HepG2 (cell line): ENCODE data around the gene DHX16. TPM values are rescaled to one million over a fixed set of nuclear protein-coding genes. Genes with fewer than 3 reads are reported as not detected.

Source experiments
- AGO2 ChIP-seq: fragments of 200-400 bp; formaldehyde crosslinking; optimal IDR thresholded peaks from 2 replicates; pipeline ENCODE3; 2017; ENCODE audit warnings: mild to moderate bottlenecking, low read depth, low read length, moderate library complexity
- ARNT ChIP-seq: fragments of 450-650 bp; IDR thresholded peaks from 2 replicates; pipeline ENCODE4 v1.6.1; 2017
- FOXJ3 ChIP-seq: sonication (generic); formaldehyde crosslinking; IDR thresholded peaks from 2 replicates; pipeline ENCODE4 v1.4.0; 2020; ENCODE audit warnings: missing genetic modification reagents, mild to moderate bottlenecking, borderline replicate concordance
- GPBP1L1 ChIP-seq: sonication (generic); formaldehyde crosslinking; IDR thresholded peaks from 2 replicates; pipeline ENCODE4 v1.5.0; 2020; ENCODE audit warnings: mild to moderate bottlenecking, missing genetic modification reagents
- KAT7 ChIP-seq: IDR thresholded peaks from 2 replicates; pipeline ENCODE4 v1.6.1; 2018; ENCODE audit warnings: borderline replicate concordance, missing compliant biosample characterization
- MTA1 ChIP-seq: sonication (generic); formaldehyde crosslinking; IDR thresholded peaks from 2 replicates; pipeline ENCODE4 v1.4.0; 2020; ENCODE audit warnings: missing genetic modification reagents, mild to moderate bottlenecking, borderline replicate concordance
- NAIF1 ChIP-seq: sonication (generic); formaldehyde crosslinking; IDR thresholded peaks from 2 replicates; pipeline ENCODE4 v1.5.0; 2020; ENCODE audit warnings: mild to moderate bottlenecking, missing genetic modification reagents, borderline replicate concordance
- SMAD3 ChIP-seq: sonication (generic); formaldehyde crosslinking; IDR thresholded peaks from 2 replicates; pipeline ENCODE4 v1.4.0; 2020; ENCODE audit warnings: missing genetic modification reagents
- TBL1XR1 ChIP-seq: fragments of 150-350 bp; IDR thresholded peaks from 2 replicates; pipeline ENCODE4 v1.6.1; 2014; ENCODE audit warnings: borderline replicate concordance, low read length; ENCODE audit not compliant: partially characterized antibody
- TEAD2 ChIP-seq: sonication (generic); formaldehyde crosslinking; IDR thresholded peaks from 2 replicates; pipeline ENCODE4 v1.9.0; 2021; ENCODE audit warnings: missing genetic modification reagents
- TP53 ChIP-seq: sonication (generic); formaldehyde crosslinking; conservative IDR thresholded peaks from 2 replicates; pipeline ENCODE4 v1.4.0; 2020; ENCODE audit warnings: missing genetic modification reagents
- ZBTB2 ChIP-seq: sonication (generic); formaldehyde crosslinking; IDR thresholded peaks from 2 replicates; pipeline ENCODE4 v1.8.0; 2022; ENCODE audit warnings: low read depth, missing genetic modification reagents
- ZNF510 ChIP-seq: sonication (generic); formaldehyde crosslinking; IDR thresholded peaks from 2 replicates; pipeline ENCODE4 v1.4.0; 2020; ENCODE audit warnings: low read depth, mild to moderate bottlenecking, missing genetic modification reagents
- polyA plus RNA-seq, 8 experiments: library from polyadenylated mRNA; depleted of rRNA in 3 of 8; stranded (reverse) in 7 of 8; unstranded in 1 of 8; fragments of >200 nt; fragmentation: Illumina TruSeq in 4 of 8; extraction: Trizol in 4 of 8; gene quantifications; 2 replicates each; pipeline versions ENCODE4 v1.2.1 to v1.2.3, GENCODE V29; 2011 to 2016; ENCODE audit warnings: low read depth in 4 of 8, missing spikeins in 1 of 8, mixed read lengths in 1 of 8; ENCODE audit not compliant: insufficient read depth in 1 of 8
- total RNA-seq, 5 experiments: library from RNA; depleted of rRNA; stranded (reverse); fragments of >200 nt; fragmentation: Illumina TruSeq; extraction: Trizol; gene quantifications; 2 replicates each; pipeline ENCODE4 v1.2.3, GENCODE V29; 2016; ENCODE audit warnings: low read depth in 1 of 5
- TF ChIP-seq, protein P1 (sequence below): sonication (generic); formaldehyde crosslinking; IDR thresholded peaks from 2 replicates; pipeline ENCODE4 v1.9.0; 2022; ENCODE audit warnings: low read depth, missing genetic modification reagents
- TF ChIP-seq, protein P2 (sequence below): fragments of 450-650 bp; IDR thresholded peaks from 2 replicates; pipeline ENCODE4 v1.6.1; 2017
- TF ChIP-seq, protein P3 (sequence below): sonication (generic); formaldehyde crosslinking; conservative IDR thresholded peaks from 2 replicates; pipeline ENCODE4 v1.8.0; 2022; ENCODE audit warnings: missing genetic modification reagents

The DHX16 gene
- total and polyA plus RNA-seq, 2 of the 13 experiments (the other 11 are each of a cell fraction or from before 2014, with no cell fraction given), result 57.0 to 58.5 TPM

- TF ChIP-seq TEAD2 (CRISPR knock-in tag), result no peak
- peak; percentile 17 for TF ChIP-seq TBL1XR1
- TF ChIP-seq NAIF1 (CRISPR knock-in tag), result no peak
- TF ChIP-seq, protein P1, sequence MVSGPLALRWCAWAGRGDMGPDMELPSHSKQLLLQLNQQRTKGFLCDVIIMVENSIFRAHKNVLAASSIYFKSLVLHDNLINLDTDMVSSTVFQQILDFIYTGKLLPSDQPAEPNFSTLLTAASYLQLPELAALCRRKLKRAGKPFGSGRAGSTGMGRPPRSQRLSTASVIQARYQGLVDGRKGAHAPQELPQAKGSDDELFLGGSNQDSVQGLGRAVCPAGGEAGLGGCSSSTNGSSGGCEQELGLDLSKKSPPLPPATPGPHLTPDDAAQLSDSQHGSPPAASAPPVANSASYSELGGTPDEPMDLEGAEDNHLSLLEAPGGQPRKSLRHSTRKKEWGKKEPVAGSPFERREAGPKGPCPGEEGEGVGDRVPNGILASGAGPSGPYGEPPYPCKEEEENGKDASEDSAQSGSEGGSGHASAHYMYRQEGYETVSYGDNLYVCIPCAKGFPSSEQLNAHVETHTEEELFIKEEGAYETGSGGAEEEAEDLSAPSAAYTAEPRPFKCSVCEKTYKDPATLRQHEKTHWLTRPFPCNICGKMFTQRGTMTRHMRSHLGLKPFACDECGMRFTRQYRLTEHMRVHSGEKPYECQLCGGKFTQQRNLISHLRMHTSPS (CRISPR knock-in tag), result peak; percentile 88
- TF ChIP-seq, protein P2, sequence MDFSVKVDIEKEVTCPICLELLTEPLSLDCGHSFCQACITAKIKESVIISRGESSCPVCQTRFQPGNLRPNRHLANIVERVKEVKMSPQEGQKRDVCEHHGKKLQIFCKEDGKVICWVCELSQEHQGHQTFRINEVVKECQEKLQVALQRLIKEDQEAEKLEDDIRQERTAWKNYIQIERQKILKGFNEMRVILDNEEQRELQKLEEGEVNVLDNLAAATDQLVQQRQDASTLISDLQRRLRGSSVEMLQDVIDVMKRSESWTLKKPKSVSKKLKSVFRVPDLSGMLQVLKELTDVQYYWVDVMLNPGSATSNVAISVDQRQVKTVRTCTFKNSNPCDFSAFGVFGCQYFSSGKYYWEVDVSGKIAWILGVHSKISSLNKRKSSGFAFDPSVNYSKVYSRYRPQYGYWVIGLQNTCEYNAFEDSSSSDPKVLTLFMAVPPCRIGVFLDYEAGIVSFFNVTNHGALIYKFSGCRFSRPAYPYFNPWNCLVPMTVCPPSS, result no peak
- no peak for TF ChIP-seq GPBP1L1
- TF ChIP-seq TP53 (CRISPR knock-in tag), result no peak
- TF ChIP-seq ARNT, result no peak
- peak; percentile 99 for TF ChIP-seq MTA1
- peak; percentile 92 for TF ChIP-seq FOXJ3
- TF ChIP-seq SMAD3, result 0 out of 2 replicates have a peak, but pooled peaks have one; percentile 62
- 0 out of 2 replicates have a peak, but pooled peaks have one; percentile 33 for TF ChIP-seq KAT7 (CRISPR knock-in tag)
- TF ChIP-seq AGO2, result no peak
- TF ChIP-seq ZBTB2, result 0 out of 2 replicates have a peak, but pooled peaks have one; percentile 68
- TF ChIP-seq, protein P3, sequence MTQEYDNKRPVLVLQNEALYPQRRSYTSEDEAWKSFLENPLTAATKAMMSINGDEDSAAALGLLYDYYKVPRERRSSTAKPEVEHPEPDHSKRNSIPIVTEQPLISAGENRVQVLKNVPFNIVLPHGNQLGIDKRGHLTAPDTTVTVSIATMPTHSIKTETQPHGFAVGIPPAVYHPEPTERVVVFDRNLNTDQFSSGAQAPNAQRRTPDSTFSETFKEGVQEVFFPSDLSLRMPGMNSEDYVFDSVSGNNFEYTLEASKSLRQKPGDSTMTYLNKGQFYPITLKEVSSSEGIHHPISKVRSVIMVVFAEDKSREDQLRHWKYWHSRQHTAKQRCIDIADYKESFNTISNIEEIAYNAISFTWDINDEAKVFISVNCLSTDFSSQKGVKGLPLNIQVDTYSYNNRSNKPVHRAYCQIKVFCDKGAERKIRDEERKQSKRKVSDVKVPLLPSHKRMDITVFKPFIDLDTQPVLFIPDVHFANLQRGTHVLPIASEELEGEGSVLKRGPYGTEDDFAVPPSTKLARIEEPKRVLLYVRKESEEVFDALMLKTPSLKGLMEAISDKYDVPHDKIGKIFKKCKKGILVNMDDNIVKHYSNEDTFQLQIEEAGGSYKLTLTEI (CRISPR knock-in tag), result no peak
- peak; percentile 54 for TF ChIP-seq ZNF510 (CRISPR knock-in tag)
Measured at GRCh38 chr6:30654798-30655742, 17.7 kb downstream of the DHX16 start (continued).
